Stimulated activated naive CD4-positive, alpha-beta T cell treated with Interleukin-2 at 50 U/mL for 16 hours (primary cell): Measurements from ENCODE around the gene RBMY1J.
"Not testable (repeated sequence)": the region's sequence is repeated elsewhere in the genome, so short reads cannot be mapped to it uniquely, and the experiment has no call there.

Experiments
- DNase-seq: peaks from one replicate; lab custom pipeline; 2025; lab: John Stamatoyannopoulos, UW

RBMY1J gene

DNA sequence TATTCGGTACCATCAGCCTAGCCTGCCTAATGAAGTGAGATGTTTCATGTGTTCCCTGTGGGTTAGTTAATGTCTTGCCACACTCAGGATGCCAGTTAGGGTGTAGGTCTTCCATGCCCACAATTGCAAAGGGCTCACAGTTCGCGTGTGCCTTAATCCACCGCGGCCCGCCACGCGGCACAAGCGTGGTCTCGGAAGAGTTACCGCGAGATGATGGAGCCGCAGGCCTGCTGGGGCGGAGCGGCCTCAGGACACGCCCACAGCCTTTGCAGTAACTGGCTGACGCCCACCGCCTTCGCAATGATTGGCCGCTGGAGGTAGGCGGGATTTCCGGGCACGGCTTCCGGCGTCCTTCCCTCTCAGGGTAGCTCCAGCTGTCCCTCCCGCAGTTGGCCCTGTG lies at the start of gene RBMY1J:
Gene RBMY1J, plus strand, starts transcription at position 301 of the 400 bp plus-strand sequence. CDS start 2,038 bp downstream, outside the sequence.
- DNase-seq: not testable (repeated sequence)

DNA sequence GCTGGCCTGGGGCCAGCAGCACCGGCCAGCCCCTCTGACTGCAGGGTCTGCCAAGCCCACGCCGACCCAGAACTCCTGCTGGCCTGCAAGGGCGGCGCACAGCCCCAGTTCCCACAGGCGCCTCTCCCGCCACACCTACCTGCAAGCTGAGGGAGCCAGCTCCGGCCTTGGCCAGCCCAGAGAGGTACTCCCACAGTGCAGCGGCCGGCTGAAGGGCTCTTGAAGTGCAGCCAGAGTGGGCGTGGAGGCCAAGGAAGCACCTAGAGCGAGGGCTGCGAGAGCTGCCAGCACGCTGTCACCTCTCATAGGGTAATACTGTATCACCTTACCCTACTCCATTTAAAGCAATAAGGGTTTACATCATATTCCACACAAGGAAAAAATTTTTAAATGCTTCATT lies 35.8 kb upstream of the RBMY1J start:
- no peak for DNase-seq

DNA sequence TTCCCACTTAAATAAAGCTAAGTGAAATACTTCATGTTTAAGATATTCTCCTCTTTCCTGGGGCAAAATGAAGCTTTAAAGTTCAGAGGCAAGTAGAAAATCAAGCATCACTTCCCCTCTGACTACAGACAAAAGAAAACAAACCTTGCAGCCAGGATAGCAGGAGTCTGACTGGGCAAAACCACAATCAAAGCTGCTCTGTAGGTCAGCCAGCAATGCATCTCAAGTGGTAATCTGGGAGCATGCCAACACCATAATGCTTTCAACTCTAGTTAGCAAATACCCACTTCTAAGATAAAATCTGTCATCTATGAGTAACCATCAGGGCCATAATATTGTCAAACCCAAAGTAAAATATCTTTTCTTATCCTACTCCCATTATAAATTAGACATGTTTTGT lies 32.6 kb upstream of the RBMY1J start:
- DNase-seq: no peak

DNA sequence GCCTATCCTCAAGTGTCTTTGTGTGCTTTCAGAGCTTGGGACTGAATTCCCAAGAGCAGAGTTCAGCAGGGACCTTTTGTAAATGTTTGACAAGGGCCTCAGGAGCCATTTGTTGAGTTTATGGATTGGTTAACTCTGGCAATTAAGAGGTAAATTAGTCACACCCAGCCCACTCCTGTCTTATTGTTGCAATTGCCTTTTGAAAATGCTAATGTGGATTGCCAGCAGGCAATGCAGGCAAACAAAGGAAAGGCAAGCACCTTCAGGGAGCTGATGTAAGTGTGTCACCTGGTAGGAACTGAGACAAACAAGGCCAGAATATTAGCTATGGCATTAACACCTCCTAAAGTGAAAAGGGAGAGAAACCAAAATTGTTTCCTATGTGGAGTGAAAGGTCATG lies 29.7 kb upstream of the RBMY1J start:
- DNase-seq: no peak

DNA sequence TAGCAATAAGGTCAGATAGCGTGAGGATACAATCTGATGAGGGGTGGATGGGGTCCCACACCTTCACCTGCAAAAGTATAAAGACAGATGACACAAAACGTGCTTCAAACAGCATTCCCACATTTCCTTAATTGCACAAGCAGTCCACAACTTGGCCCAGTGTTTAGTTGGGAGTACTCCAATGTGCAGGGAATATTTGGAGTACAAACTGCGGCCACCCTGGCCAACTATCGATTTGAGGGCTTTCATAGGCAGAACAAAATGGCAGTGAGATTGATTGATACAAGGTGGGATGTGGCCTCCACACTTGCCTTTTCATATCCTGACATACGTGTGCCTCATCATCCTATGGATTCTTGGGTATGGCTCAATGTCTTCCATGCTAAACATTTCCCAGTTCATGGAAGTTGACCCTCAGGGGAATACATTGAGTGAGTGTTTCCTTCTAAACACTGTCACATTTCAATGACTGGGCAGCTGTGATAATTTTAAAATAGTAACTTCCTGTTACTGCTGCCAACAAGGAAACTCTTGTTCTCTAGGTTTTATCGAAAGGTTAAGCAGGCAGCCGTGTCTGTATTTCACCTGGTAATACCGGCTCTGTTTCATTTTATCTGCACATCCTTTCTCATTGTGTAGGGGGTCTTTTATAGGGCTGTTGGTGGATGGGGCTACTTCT lies 41.6 kb downstream of the RBMY1J start:
- DNase-seq: not testable (repeated sequence)

DNA sequence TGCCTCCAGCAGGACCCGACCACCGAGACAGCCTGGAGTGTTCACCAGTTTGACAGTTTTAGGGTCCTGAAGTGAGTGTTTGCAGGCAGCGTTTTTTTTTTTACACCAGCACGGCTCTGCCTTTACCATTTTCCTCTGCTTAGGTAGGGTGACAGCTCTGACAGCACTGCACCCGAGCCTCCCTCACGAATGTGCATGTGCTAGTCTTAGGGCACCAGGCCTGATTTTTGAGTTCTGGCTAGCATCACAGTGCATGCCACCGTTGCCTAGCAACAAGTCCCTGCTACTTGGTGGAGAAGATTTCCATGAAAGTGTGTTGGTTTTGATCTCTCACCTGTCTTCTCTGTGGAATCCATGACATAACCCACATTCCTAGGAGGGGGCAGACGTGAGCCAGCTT lies 52.3 kb downstream of the RBMY1J start:
- DNase-seq: not testable (repeated sequence)

DNA sequence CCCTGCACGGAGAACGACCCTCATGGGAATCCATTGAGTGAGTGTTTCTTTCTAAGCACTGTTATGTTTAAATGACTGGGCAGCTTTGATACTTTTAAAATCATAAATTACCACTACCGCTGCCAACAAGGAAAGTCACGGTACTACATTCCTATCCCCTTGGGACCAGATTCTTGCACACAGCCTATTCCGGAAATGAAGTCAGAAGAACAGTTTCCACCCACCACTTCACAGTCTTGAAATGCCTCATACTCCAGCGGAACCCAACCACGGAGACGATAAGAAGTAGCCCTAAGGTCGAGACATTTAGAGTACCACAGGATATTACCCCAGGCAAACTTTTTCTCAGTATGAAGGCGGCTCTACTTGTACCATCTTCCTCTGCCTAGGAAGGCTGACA lies 58.8 kb downstream of the RBMY1J start:
- not testable (repeated sequence) for DNase-seq
